ENCODE results near the gene HIPK2. TPM values are rescaled to one million over a fixed set of nuclear protein-coding genes. Genes with fewer than 3 reads are reported as not detected.

The HIPK2 gene
- total RNA-seq, 2 experiments from 2014 or later = 6.2 to 7.9 TPM

GRCh38 chr7:139568813-139569490 is 208.8 kb downstream of the HIPK2 start:
- no peak overlapping the region for H3K27ac ChIP-seq (ENCODE audit: low read depth, low read length, poor library complexity, severe bottlenecking)
- H3K4me1 ChIP-seq (ENCODE audit: insufficient read depth, low read length, poor library complexity, severe bottlenecking) = no peaks in the 10 kb centered on the region
- no peak overlapping the region for H3K4me2 ChIP-seq (ENCODE audit: low read length)
- DNase-seq (ENCODE audit: low spot score) = no peak
- no peaks in the 10 kb centered on the region for H3K79me2 ChIP-seq (ENCODE audit: insufficient read depth, low read depth, low read length)
- ChIA-PET CTCF (ENCODE audit: unreplicated experiment) (no interaction called here), POLR2A (no interaction called here)
- no peak overlapping the region for H3K4me3 ChIP-seq (ENCODE audit: low read depth, low read length, poor library complexity, severe bottlenecking)
- no peak overlapping the region for H2AFZ ChIP-seq (ENCODE audit: low read length)
- BruUV-seq (replicated peaks) = no TSS peak
- H3K36me3 ChIP-seq (ENCODE audit: insufficient read depth, low read length) = no peaks in the 10 kb centered on the region
- H3K9me3 ChIP-seq (ENCODE audit: low read length) = no peaks in the 10 kb centered on the region
- intact Hi-C loops (cut with micrococcal nuclease; ENCODE audit: unreplicated experiment) = no loop called here
- no peak for TF ChIP-seq EZH2phosphoT487 (IDR thresholded peaks at IDR 0.05; ENCODE audit: borderline replicate concordance, low read depth, low read length)
- no peaks in the 10 kb centered on the region for H4K20me1 ChIP-seq (ENCODE audit: insufficient read depth, low read length)
- no peaks in the 10 kb centered on the region for H3K9me2 ChIP-seq (ENCODE audit: insufficient read depth, low read length)

GRCh38 chr7:139568346-139568675 is 209.5 kb downstream of the HIPK2 start:
- DNase-seq (ENCODE audit: low spot score) = no peak
- no peaks in the 10 kb centered on the region for H3K4me1 ChIP-seq (ENCODE audit: insufficient read depth, low read length, poor library complexity, severe bottlenecking)
- POLR2A ChIA-PET = no interaction called here

DNA sequence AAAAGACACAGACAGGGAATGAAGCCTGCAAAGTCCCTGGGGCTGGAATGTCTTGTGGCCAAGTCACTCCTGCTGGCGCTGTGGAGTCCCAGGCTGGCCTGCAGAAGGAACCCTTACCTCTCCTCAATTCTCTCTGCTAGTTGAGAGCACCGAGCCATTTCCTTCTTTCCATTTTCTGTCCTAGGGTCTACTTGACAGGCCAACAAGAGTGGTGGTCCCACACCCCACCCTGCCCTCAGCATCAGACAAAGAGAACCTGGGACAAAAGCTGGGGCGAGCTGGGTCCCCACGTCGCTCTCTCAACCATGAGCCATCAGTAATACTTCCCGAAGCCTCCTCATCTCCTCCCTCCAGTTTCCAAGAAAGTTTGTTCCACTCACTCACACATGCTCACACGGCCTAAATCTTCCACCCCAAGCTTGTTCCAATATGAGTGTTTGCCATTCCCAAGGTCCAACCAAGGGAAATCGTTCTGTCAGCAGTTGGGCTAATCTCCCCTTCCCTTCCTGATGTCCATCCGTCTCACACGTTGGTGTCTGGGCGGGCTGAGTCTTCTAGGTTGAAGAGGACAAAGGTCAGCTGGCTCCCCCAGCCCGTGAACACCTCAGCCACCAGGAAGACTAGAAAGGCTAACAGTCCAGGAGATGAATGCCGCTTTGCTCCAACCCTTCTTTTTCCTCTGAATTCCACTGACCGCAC is 210.0 kb downstream of the HIPK2 start:
- Histone ChIP-seq H3K79me2 (ENCODE audit: insufficient read depth, low read depth, low read length) (no peaks in the 10 kb centered on the region), H3K9me2 (ENCODE audit: insufficient read depth, low read length) (no peaks in the 10 kb centered on the region), H3K4me2 (ENCODE audit: low read length) (no peak overlapping the region), H4K20me1 (ENCODE audit: insufficient read depth, low read length) (no peaks in the 10 kb centered on the region), H3K4me1 (ENCODE audit: insufficient read depth, low read length, poor library complexity, severe bottlenecking) (no peaks in the 10 kb centered on the region), H3K27ac (ENCODE audit: low read depth, low read length, poor library complexity, severe bottlenecking) (no peak overlapping the region), H3K36me3 (ENCODE audit: insufficient read depth, low read length) (no peaks in the 10 kb centered on the region), H3K4me3 (ENCODE audit: low read depth, low read length, poor library complexity, severe bottlenecking) (no peak overlapping the region), H3K9me3 (ENCODE audit: low read length) (no peaks in the 10 kb centered on the region), H2AFZ (ENCODE audit: low read length) (no peak overlapping the region)
- POLR2A ChIA-PET = no interaction called here
- intact Hi-C loops (cut with micrococcal nuclease; ENCODE audit: unreplicated experiment) = no loop called here
- CTCF ChIA-PET (ENCODE audit: unreplicated experiment) = no interaction called here
- BruUV-seq (replicated peaks) = no TSS peak
- TF ChIP-seq CTCF (conservative IDR thresholded peaks at IDR 0.05; ENCODE audit: low read length) = no peak
- no peak for TF ChIP-seq EZH2phosphoT487 (IDR thresholded peaks at IDR 0.05; ENCODE audit: borderline replicate concordance, low read depth, low read length)
- no peak for DNase-seq (ENCODE audit: low spot score)

More at GRCh38 chr7:139568346-139568675, 209.5 kb downstream of the HIPK2 start:
- intact Hi-C loops (cut with micrococcal nuclease; ENCODE audit: unreplicated experiment) = no loop called here
- Histone ChIP-seq H3K9me3 (ENCODE audit: low read length) (no peaks in the 10 kb centered on the region), H3K4me3 (ENCODE audit: low read depth, low read length, poor library complexity, severe bottlenecking) (no peak overlapping the region), H3K79me2 (ENCODE audit: insufficient read depth, low read depth, low read length) (no peaks in the 10 kb centered on the region), H3K9me2 (ENCODE audit: insufficient read depth, low read length) (no peaks in the 10 kb centered on the region), H3K27ac (ENCODE audit: low read depth, low read length, poor library complexity, severe bottlenecking) (no peak overlapping the region), H2AFZ (ENCODE audit: low read length) (no peak overlapping the region), H4K20me1 (ENCODE audit: insufficient read depth, low read length) (no peaks in the 10 kb centered on the region), H3K36me3 (ENCODE audit: insufficient read depth, low read length) (no peaks in the 10 kb centered on the region), H3K4me2 (ENCODE audit: low read length) (no peak overlapping the region)
- CTCF ChIA-PET (ENCODE audit: unreplicated experiment) = no interaction called here
- no TSS peak for BruUV-seq (replicated peaks)
- no peak for TF ChIP-seq CTCF (conservative IDR thresholded peaks at IDR 0.05; ENCODE audit: low read length)
- no peak for TF ChIP-seq EZH2phosphoT487 (IDR thresholded peaks at IDR 0.05; ENCODE audit: borderline replicate concordance, low read depth, low read length)
